ENCODE results near the gene RNF180.

Gene RNF180

GRCh38 chr5:64164166-64164565 is 1.5 kb upstream of the RNF180 start:
- Histone ChIP-seq H4K91ac (ENCODE audit: low read length) (no peak overlapping the region), H3K27ac (ENCODE audit: low read length, poor library complexity, severe bottlenecking) (no peak overlapping the region), H3K4me1 (ENCODE audit: control insufficient read depth, insufficient read depth, low read depth, low read length) (peaks cover 7% of the 10 kb centered on the region), H4K8ac (ENCODE audit: low read length) (no peak overlapping the region), H3K4me2 (ENCODE audit: low read length, poor library complexity, severe bottlenecking) (no peak overlapping the region), H2AK5ac (ENCODE audit: low read length, severe bottlenecking) (no peak overlapping the region), H2BK120ac (ENCODE audit: low read depth, low read length) (no peak overlapping the region), H2BK15ac (ENCODE audit: low read depth, poor library complexity, severe bottlenecking) (no peak overlapping the region), H3K4ac (ENCODE audit: low read depth in 1 of 2, low read length in 2 of 2) (no peak overlapping the region), H3K4me3 (ENCODE audit: insufficient read depth in 1 of 2, low read depth in 1 of 2, low read length in 2 of 2) (no peak overlapping the region), H2AFZ (ENCODE audit: low read depth, low read length) (no peak overlapping the region), H3K27me3 (ENCODE audit: control insufficient read depth in 1 of 2, insufficient read depth in 1 of 2, low read length in 2 of 2) (peaks cover 0 to 7% of the 10 kb centered on the region in 2 experiments), H3K18ac (ENCODE audit: low read depth in 1 of 2, low read length in 2 of 2) (no peak overlapping the region), H2BK12ac (ENCODE audit: low read length in 2 of 2) (no peak overlapping the region), H3K9ac (ENCODE audit: low read length) (no peak overlapping the region), H3K79me1 (replicated peaks; ENCODE audit: low read length, poor library complexity, severe bottlenecking) (no peaks in the 10 kb centered on the region), H3K9me3 (ENCODE audit: control insufficient read depth, low read length) (no peaks in the 10 kb centered on the region), H3K23ac (ENCODE audit: low read length in 2 of 2) (no peak overlapping the region), H3K36me3 (ENCODE audit: control insufficient read depth in 1 of 2, insufficient read depth in 2 of 2, low read depth in 1 of 2, low read length in 2 of 2) (no peaks in the 10 kb centered on the region), H3K14ac (ENCODE audit: low read length in 2 of 2) (no peak overlapping the region), H2BK5ac (ENCODE audit: low read depth, low read length, poor library complexity, severe bottlenecking) (no peak overlapping the region)
- 100% methylated on average over 1 of the region's 1 CpG for WGBS
- no peak for DNase-seq

DNA sequence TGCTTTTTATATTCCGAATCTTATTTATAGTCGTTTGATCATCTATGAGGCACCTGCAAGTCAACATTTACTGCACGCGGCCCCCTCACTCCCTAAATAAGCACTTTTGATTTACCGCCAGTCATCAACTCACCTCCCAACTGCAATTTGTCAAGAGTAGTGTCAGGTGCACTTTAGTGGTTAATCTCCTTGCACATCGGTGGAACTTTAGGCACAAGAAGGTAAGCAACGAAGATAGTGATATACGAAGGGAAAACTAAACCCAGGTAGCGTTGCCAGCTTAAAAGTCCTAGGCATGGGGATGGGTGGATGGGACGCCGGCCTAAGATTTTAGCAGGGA is 513 bp upstream of the RNF180 start:
- Histone ChIP-seq H2BK120ac (ENCODE audit: low read depth, low read length) (no peak overlapping the region), H3K23ac (ENCODE audit: low read length in 2 of 2) (no peak overlapping the region)
- WGBS = 33% methylated on average over 11 of the region's 11 CpGs

GRCh38 chr5:64166201-64166959 is 737 bp downstream of the RNF180 start:
- peak overlapping the region; percentile 5 for H2BK120ac ChIP-seq (ENCODE audit: low read depth, low read length)
- peak overlapping the region; percentile 82 for H4K8ac ChIP-seq (ENCODE audit: low read length)
- peak overlapping the region; percentile 83 for H2AFZ ChIP-seq (ENCODE audit: low read depth, low read length)
- no peak overlapping the region for H3K4ac ChIP-seq (ENCODE audit: low read depth in 1 of 2, low read length in 2 of 2)
- H3K14ac ChIP-seq (ENCODE audit: low read length in 2 of 2) = peak overlapping the region in 1 of 2 experiments; percentile 36
- H3K79me1 ChIP-seq (replicated peaks; ENCODE audit: low read length, poor library complexity, severe bottlenecking) = no peaks in the 10 kb centered on the region
- H3K4me2 ChIP-seq (ENCODE audit: low read length, poor library complexity, severe bottlenecking) = peak overlapping the region; percentile 99
- no peak overlapping the region for H2BK12ac ChIP-seq (ENCODE audit: low read length in 2 of 2)
- no peaks in the 10 kb centered on the region for H3K9me3 ChIP-seq (ENCODE audit: control insufficient read depth, low read length)
- H3K4me1 ChIP-seq (ENCODE audit: control insufficient read depth, insufficient read depth, low read depth, low read length) = peaks cover 7% of the 10 kb centered on the region
- no peak overlapping the region for H3K18ac ChIP-seq (ENCODE audit: low read depth in 1 of 2, low read length in 2 of 2)
- H3K36me3 ChIP-seq (ENCODE audit: control insufficient read depth in 1 of 2, insufficient read depth in 2 of 2, low read depth in 1 of 2, low read length in 2 of 2) = no peaks in the 10 kb centered on the region
- peak overlapping the region; percentile 67 for H2BK15ac ChIP-seq (ENCODE audit: low read depth, poor library complexity, severe bottlenecking)
- WGBS = 0% methylated on average over 10 of the region's 23 CpGs
- H2BK5ac ChIP-seq (ENCODE audit: low read depth, low read length, poor library complexity, severe bottlenecking) = no peak overlapping the region
- H3K4me3 ChIP-seq (ENCODE audit: insufficient read depth in 1 of 2, low read depth in 1 of 2, low read length in 2 of 2) = peak overlapping the region; percentile 77 to 87
- H2AK5ac ChIP-seq (ENCODE audit: low read length, severe bottlenecking) = no peak overlapping the region
- peak overlapping the region; percentile 15 for H4K91ac ChIP-seq (ENCODE audit: low read length)
- no peak overlapping the region for H3K27ac ChIP-seq (ENCODE audit: low read length, poor library complexity, severe bottlenecking)
- DNase-seq = peak; percentile 13
- H3K9ac ChIP-seq (ENCODE audit: low read length) = peak overlapping the region; percentile 44
- H3K27me3 ChIP-seq (ENCODE audit: control insufficient read depth in 1 of 2, insufficient read depth in 1 of 2, low read length in 2 of 2) = peaks cover 0 to 7% of the 10 kb centered on the region in 2 experiments
- no peak overlapping the region for H3K23ac ChIP-seq (ENCODE audit: low read length in 2 of 2)

More for the DNA sequence above, 513 bp upstream of the RNF180 start:
- Histone ChIP-seq H4K91ac (ENCODE audit: low read length) (no peak overlapping the region), H3K4me3 (ENCODE audit: insufficient read depth in 1 of 2, low read depth in 1 of 2, low read length in 2 of 2) (peak overlapping the region in 1 of 2 experiments; percentile 77), H3K4me2 (ENCODE audit: low read length, poor library complexity, severe bottlenecking) (peak overlapping the region; percentile 99), H3K4ac (ENCODE audit: low read depth in 1 of 2, low read length in 2 of 2) (no peak overlapping the region), H2AK5ac (ENCODE audit: low read length, severe bottlenecking) (no peak overlapping the region), H2BK12ac (ENCODE audit: low read length in 2 of 2) (no peak overlapping the region), H2BK15ac (ENCODE audit: low read depth, poor library complexity, severe bottlenecking) (no peak overlapping the region), H3K27me3 (ENCODE audit: control insufficient read depth in 1 of 2, insufficient read depth in 1 of 2, low read length in 2 of 2) (peaks cover 0 to 7% of the 10 kb centered on the region in 2 experiments), H3K18ac (ENCODE audit: low read depth in 1 of 2, low read length in 2 of 2) (no peak overlapping the region), H3K14ac (ENCODE audit: low read length in 2 of 2) (no peak overlapping the region), H3K9ac (ENCODE audit: low read length) (peak overlapping the region; percentile 44), H3K27ac (ENCODE audit: low read length, poor library complexity, severe bottlenecking) (no peak overlapping the region), H2BK5ac (ENCODE audit: low read depth, low read length, poor library complexity, severe bottlenecking) (no peak overlapping the region), H4K8ac (ENCODE audit: low read length) (no peak overlapping the region), H2AFZ (ENCODE audit: low read depth, low read length) (peak overlapping the region; percentile 83), H3K4me1 (ENCODE audit: control insufficient read depth, insufficient read depth, low read depth, low read length) (peaks cover 7% of the 10 kb centered on the region), H3K9me3 (ENCODE audit: control insufficient read depth, low read length) (no peaks in the 10 kb centered on the region), H3K36me3 (ENCODE audit: control insufficient read depth in 1 of 2, insufficient read depth in 2 of 2, low read depth in 1 of 2, low read length in 2 of 2) (no peaks in the 10 kb centered on the region), H3K79me1 (replicated peaks; ENCODE audit: low read length, poor library complexity, severe bottlenecking) (no peaks in the 10 kb centered on the region)
- no peak for DNase-seq

DNA sequence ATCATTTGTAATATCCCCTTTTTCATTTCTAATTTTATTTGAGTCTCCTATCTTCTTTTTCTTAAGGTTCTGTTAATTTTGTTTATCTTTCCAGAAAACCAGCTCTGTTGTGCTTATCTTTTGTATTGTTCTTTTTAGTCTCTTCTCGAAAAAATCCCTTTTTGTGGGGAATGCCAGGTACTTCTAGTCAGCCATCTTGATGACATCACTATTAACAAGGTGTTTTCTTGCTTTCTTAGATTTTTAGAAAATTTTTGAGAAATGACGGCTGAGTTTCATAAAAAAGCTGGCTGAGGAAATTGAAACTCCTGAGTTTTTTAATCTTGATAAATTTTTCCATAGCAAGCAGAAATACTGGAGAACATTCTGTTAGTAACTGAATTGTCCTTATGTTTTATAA is 10.7 kb downstream of the RNF180 start:
- Histone ChIP-seq H2BK15ac (ENCODE audit: low read depth, poor library complexity, severe bottlenecking) (no peak overlapping the region), H3K18ac (ENCODE audit: low read depth in 1 of 2, low read length in 2 of 2) (no peak overlapping the region), H4K91ac (ENCODE audit: low read length) (no peak overlapping the region), H2AK5ac (ENCODE audit: low read length, severe bottlenecking) (no peak overlapping the region), H2AFZ (ENCODE audit: low read depth, low read length) (no peak overlapping the region), H3K27ac (ENCODE audit: low read length, poor library complexity, severe bottlenecking) (no peak overlapping the region), H3K4me2 (ENCODE audit: low read length, poor library complexity, severe bottlenecking) (no peak overlapping the region), H2BK120ac (ENCODE audit: low read depth, low read length) (no peak overlapping the region), H3K23ac (ENCODE audit: low read length in 2 of 2) (no peak overlapping the region), H3K4me1 (ENCODE audit: control insufficient read depth, insufficient read depth, low read depth, low read length) (no peaks in the 10 kb centered on the region), H3K4ac (ENCODE audit: low read depth in 1 of 2, low read length in 2 of 2) (no peak overlapping the region), H3K79me1 (replicated peaks; ENCODE audit: low read length, poor library complexity, severe bottlenecking) (no peaks in the 10 kb centered on the region), H4K8ac (ENCODE audit: low read length) (no peak overlapping the region), H3K9ac (ENCODE audit: low read length) (no peak overlapping the region), H3K9me3 (ENCODE audit: control insufficient read depth, low read length) (peaks cover 3% of the 10 kb centered on the region), H2BK5ac (ENCODE audit: low read depth, low read length, poor library complexity, severe bottlenecking) (no peak overlapping the region), H3K4me3 (ENCODE audit: insufficient read depth in 1 of 2, low read depth in 1 of 2, low read length in 2 of 2) (no peak overlapping the region), H3K36me3 (ENCODE audit: control insufficient read depth in 1 of 2, insufficient read depth in 2 of 2, low read depth in 1 of 2, low read length in 2 of 2) (no peaks in the 10 kb centered on the region), H3K27me3 (ENCODE audit: control insufficient read depth in 1 of 2, insufficient read depth in 1 of 2, low read length in 2 of 2) (no peaks in the 10 kb centered on the region), H2BK12ac (ENCODE audit: low read length in 2 of 2) (no peak overlapping the region), H3K14ac (ENCODE audit: low read length in 2 of 2) (no peak overlapping the region)
- WGBS = 93% methylated on average over 2 of the region's 2 CpGs
- DNase-seq = no peak

All from mesenchymal stem cell (in vitro differentiated cells and primary cell).